ENCODE measurements around the gene TDRD3.

- TF ChIP-seq EZH2 (IDR thresholded peaks at IDR 0.05; ENCODE audit: borderline replicate concordance, insufficient read depth, low read depth, low read length, poor library complexity, severe bottlenecking), result no peak
- no peak for TF ChIP-seq CTCF (IDR thresholded peaks at IDR 0.05)
These were observed 141.5 kb downstream of the TDRD3 start for GRCh38 chr13:60538566-60538965.

All from B cell (primary cell).